ENCODE measurements around the gene ZNF778.

GRCh38 chr16:89283449-89283848, 65.9 kb downstream of the ZNF778 start:
- no peak for TF ChIP-seq CTCF (IDR thresholded peaks at IDR 0.05; ENCODE audit: insufficient read depth, low read length, poor library complexity, severe bottlenecking)
- no peak for TF ChIP-seq EZH2phosphoT487 (conservative IDR thresholded peaks at IDR 0.05; ENCODE audit: low read length)
